C4-2B (cell line): ENCODE data around the gene PSMD10.

Experiments
- H3K27ac ChIP-seq: fragments of 450-650 bp; 2 replicates; pipeline ENCODE4 v1.5.1; 2017
- CTCF ChIP-seq: fragments of 450-650 bp; conservative IDR thresholded peaks from 2 replicates; pipeline ENCODE4 v1.5.1; 2017; ENCODE audit warnings: mild to moderate bottlenecking
- ZFX ChIP-seq: fragments of 450-650 bp; IDR thresholded peaks from 2 replicates; pipeline ENCODE4 v1.6.1; 2017

PSMD10 gene

GRCh38 chrX:108053218-108053617, 38.1 kb downstream of the PSMD10 start:
- TF ChIP-seq CTCF (no peak), ZFX (no peak)
- no peak overlapping the region for H3K27ac ChIP-seq

- no peak overlapping the region for H3K27ac ChIP-seq
- TF ChIP-seq ZFX: no peak
- TF ChIP-seq CTCF: no peak
Observed at GRCh38 chrX:108049649-108050048, 41.7 kb downstream of the PSMD10 start.

GRCh38 chrX:108044554-108045256, 46.6 kb downstream of the PSMD10 start, which contains the start of gene VSIG1:
Gene VSIG1, plus strand, starts transcription at chrX:108045065. Its CDS starts 66 bp downstream, at chrX:108045131.
- H3K27ac ChIP-seq: no peak within 1 kb of the TSS
- TF ChIP-seq ZFX (no peak), CTCF (no peak)

- TF ChIP-seq ZFX: no peak
- TF ChIP-seq CTCF: no peak
- H3K27ac ChIP-seq: no peak overlapping the region
Observed at GRCh38 chrX:108036298-108036973, 54.9 kb downstream of the PSMD10 start.

- no peak overlapping the region for H3K27ac ChIP-seq
- TF ChIP-seq ZFX (no peak), CTCF (no peak)
Observed at GRCh38 chrX:108034725-108035124, 56.6 kb downstream of the PSMD10 start.
